Mesodermal cell (in vitro differentiated cells): ENCODE data around the gene ERLIN1.
"Not testable (repeated sequence)": the region's sequence is repeated elsewhere in the genome, so short reads cannot be mapped to it uniquely, and the experiment has no call there.

Experiments used
- H3K27ac ChIP-seq: 2 replicates; pipeline ENCODE4 v1.7.0; 2013; ENCODE audit warnings: mild to moderate bottlenecking, low read depth, low read length, moderate library complexity; ENCODE audit not compliant: severe bottlenecking
- H3K36me3 ChIP-seq: 2 replicates; pipeline ENCODE4 v1.7.1; 2013; ENCODE audit warnings: mild to moderate bottlenecking, low read length, moderate library complexity; ENCODE audit not compliant: control insufficient read depth, insufficient read depth
- H3K4me1 ChIP-seq: one replicate; pipeline ENCODE4 v1.7.1; 2013; ENCODE audit warnings: mild to moderate bottlenecking, low read length; ENCODE audit not compliant: insufficient read depth, control insufficient read depth, poor library complexity, severe bottlenecking
- H3K4me3 ChIP-seq: 2 replicates; pipeline ENCODE4 v1.7.0; 2013; ENCODE audit warnings: low read length, control low read depth, mild to moderate bottlenecking; ENCODE audit not compliant: insufficient read depth, poor library complexity, severe bottlenecking; ENCODE audit errors: extremely low read depth
- H3K9me3 ChIP-seq: 2 replicates; pipeline ENCODE4 v1.7.1; 2013; ENCODE audit warnings: mild to moderate bottlenecking, low read length, moderate library complexity; ENCODE audit not compliant: control insufficient read depth
- WGBS, 2 experiments: methylation state at CpG; one replicate each; pipeline ENCODE4 v1.1.5; 2013; ENCODE audit warnings: missing lambda C conversion rate in 2 of 2; ENCODE audit not compliant: insufficient coverage in 2 of 2; 5-methylcytosine and 5-hydroxymethylcytosine counted together

ERLIN1 gene

DNA sequence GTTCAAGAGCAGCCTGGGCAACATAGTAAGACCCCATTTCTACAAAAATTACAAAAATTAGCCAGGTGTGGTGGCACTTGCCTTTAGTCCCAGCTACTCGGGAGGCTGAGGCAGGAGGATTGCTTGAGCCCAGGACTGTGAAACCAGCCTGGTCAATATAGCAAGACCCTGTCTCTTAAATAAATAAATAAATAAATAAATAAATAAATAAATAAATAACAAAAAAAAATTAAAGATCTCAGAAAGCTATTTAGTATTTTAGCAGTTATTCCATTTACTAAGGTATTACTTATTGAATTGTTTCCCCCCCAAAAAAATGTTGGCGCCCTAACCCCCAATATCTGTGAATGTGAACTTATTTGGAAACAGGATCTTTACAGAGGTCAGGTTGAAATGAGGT lies 53.4 kb downstream of the ERLIN1 start:
- Histone ChIP-seq H3K4me3 (no peak overlapping the region), H3K9me3 (peaks cover 12% of the 10 kb centered on the region), H3K36me3 (no peaks in the 10 kb centered on the region), H3K4me1 (no peaks in the 10 kb centered on the region), H3K27ac (no peak overlapping the region)
- 67% methylated on average over 1 of the region's 2 CpGs; no CpG with 5 or more reads in 1 of the 2 experiments for WGBS, 2 experiments

DNA sequence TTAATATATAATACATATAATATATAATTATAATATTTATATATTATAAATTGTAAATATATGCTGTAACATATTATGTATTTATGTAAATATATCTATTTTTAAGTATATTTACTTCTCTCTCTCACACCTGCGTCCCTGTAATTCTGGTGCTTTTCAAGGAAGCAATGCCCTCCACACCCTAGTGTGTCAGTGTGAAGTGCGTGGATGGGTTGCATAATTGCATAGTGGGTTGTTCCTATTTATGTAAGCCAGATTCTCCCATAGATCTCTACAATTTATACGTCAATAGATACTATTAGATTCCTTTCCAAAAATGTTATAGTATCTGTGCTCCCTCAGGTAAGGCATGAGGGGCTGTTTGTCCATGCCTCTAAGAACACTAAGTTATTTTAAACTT lies 54.3 kb downstream of the ERLIN1 start:
- Histone ChIP-seq H3K4me3 (no peak overlapping the region), H3K4me1 (no peaks in the 10 kb centered on the region), H3K27ac (no peak overlapping the region), H3K9me3 (peaks cover 12% of the 10 kb centered on the region), H3K36me3 (no peaks in the 10 kb centered on the region)
- no CpG with 5 or more reads among the region's 3 CpGs for WGBS, 2 experiments

DNA sequence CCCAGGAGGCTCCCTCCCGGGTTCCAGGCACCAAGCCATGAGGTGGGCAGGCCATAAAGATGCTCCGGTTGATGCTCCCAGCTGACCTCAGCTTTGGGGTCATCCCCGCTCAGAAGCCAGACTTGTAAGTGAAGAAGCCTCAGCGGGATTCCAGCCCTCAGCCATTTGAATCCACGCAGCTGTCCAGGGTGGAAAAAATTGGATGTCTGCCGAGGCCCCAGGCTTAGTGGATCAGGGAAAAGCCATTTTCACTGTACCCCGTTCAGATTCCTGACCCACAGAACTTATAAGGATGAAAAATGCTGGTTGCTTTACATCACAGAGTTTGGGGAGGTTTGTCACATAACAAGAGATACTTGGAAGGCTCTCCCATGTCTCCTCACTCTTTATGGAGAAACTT lies 55.0 kb downstream of the ERLIN1 start:
- WGBS, 2 experiments: 82 to 91% methylated on average over 5 to 7 of the region's 7 CpGs
- Histone ChIP-seq H3K4me3 (no peak overlapping the region), H3K4me1 (no peaks in the 10 kb centered on the region), H3K27ac (no peak overlapping the region), H3K36me3 (no peaks in the 10 kb centered on the region), H3K9me3 (peaks cover 12% of the 10 kb centered on the region)

DNA sequence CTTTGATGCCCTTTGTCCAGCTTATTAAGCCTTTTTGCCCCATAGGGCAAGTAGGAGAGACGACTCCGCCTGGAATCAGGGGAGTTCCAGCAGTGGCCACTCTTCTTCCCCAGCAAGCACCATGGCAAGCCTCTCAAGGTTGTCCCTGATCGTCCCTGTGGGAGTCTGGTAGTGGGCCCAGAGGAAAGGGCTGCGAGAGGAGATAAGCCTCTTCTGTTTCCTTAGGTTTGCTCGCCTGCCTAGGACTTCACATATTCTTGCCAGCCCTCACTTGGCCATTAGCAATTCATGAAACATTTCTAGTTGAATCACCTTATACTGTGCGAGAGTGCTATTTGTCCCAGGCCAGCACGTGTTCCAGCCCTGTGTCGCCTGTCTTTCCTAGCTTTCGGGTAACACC lies 56.4 kb downstream of the ERLIN1 start:
- Histone ChIP-seq H3K27ac (no peak overlapping the region), H3K36me3 (no peaks in the 10 kb centered on the region), H3K9me3 (peaks cover under 1% of the 10 kb centered on the region), H3K4me1 (no peaks in the 10 kb centered on the region), H3K4me3 (no peak overlapping the region)
- WGBS, 2 experiments: 85 to 91% methylated on average over 9 of the region's 9 CpGs

DNA sequence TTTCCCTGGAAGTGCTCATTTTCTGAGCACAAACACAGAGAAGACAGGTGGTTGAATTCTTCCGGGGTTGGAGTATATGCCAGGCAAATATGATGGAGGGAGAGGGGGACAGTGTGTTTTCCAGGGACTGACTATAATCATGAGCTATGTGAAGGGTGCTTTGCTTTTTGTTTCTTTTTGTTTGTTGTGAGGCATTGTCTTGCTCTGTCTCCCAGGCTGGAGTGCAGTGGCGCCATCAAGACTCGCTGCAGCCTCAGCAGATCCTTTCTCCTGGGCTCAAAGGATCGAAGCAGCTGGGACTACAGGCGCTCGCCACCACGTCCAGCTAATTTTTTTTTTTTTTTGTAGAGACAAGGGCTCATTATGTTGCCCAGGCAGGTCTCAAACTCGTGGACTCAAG lies 56.9 kb downstream of the ERLIN1 start:
- WGBS, 2 experiments: 92 to 94% methylated on average over 6 of the region's 8 CpGs
- no peak overlapping the region for H3K4me3 ChIP-seq
- no peaks in the 10 kb centered on the region for H3K36me3 ChIP-seq
- no peaks in the 10 kb centered on the region for H3K9me3 ChIP-seq
- no peak overlapping the region for H3K27ac ChIP-seq
- H3K4me1 ChIP-seq: no peaks in the 10 kb centered on the region

DNA sequence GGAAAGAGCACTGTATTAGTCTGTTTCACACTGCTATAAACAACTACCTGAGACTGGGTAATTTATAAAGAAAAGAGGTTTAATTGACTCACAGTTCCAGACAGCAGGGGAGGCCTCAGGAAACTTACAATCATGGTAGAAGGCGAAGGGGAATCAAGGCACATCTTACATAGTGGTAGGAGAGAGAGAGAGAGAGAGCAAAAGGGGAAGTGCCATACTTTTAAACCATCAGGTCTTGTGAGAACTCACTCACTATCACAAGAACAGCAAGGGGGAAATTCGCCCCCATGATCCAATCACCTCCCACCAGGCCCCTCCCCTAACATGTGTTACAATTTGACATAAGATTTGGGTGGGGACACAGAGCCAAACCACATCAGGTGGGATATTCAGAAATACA lies 60.5 kb downstream of the ERLIN1 start:
- H3K4me3 ChIP-seq, H3K4me1 ChIP-seq, H3K9me3 ChIP-seq, H3K36me3 ChIP-seq, H3K27ac ChIP-seq: not testable (repeated sequence)
- 100% methylated on average over 1 of the region's 2 CpGs; no CpG with 5 or more reads in 1 of the 2 experiments for WGBS, 2 experiments

DNA sequence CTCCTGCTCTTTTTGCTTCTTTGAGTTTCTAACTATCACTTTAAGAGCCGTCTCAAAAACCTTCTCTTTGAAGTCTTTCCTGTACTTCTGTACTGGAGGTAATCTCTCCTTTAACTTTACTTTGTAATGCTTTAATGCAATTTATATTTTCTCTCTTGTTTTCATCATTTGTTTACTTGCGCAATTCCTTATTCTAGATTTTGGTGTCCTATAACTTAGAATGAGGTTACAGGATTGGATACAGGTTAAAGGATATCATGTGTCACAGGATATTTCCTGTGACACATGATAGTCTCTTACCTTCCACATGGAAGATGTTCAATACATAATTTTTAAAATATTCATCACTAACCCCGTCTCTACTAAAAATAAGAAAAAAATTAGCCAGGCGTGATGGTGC lies 61.7 kb downstream of the ERLIN1 start:
- 80 to 92% methylated on average over 2 of the region's 4 CpGs for WGBS, 2 experiments
- Histone ChIP-seq H3K4me1 (no peaks in the 10 kb centered on the region), H3K4me3 (no peak overlapping the region), H3K36me3 (no peaks in the 10 kb centered on the region), H3K27ac (no peak overlapping the region), H3K9me3 (no peaks in the 10 kb centered on the region)

DNA sequence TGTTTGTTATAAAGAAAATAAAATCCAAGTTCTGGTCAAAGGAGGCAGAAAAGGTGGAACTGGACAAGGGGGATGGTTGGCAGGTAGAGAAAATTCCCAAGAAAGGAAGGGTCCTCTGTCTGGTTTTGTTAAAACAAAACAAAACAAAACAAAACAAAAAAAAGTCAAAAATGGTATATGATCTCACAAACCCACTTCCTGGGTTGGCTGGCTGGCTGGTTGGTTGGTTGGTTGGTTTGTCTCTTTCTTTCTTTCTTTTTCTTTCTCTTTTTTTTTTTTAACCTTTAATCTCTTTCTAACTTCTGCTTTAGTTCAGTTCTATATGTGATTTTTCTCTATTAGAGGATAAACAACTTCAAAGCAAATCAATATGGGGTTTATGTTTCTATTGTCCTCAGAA lies 63.0 kb downstream of the ERLIN1 start:
- no peaks in the 10 kb centered on the region for H3K36me3 ChIP-seq
- H3K4me3 ChIP-seq: no peak overlapping the region
- no peak overlapping the region for H3K27ac ChIP-seq
- no peaks in the 10 kb centered on the region for H3K4me1 ChIP-seq
- no peaks in the 10 kb centered on the region for H3K9me3 ChIP-seq

DNA sequence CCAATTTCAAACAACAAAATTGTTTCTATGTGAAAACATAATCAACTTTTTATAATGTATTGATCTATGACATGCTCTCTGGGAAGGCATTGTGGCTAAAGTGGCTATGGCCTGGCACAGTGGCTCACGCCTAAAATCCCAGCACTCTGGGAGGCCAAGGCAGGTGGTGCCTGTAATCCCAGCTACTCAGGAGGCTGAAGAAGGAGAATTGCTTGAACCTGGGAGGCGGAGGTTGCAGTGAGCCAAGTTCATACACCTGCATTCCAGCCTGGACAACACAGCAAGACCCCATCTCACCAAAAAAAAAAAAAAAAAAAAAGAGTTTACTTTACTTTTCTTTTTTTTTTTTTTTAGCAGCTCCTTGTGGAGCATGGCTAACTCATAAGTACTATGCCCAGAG lies 65.3 kb downstream of the ERLIN1 start:
- H3K9me3 ChIP-seq: no peaks in the 10 kb centered on the region
- no peak overlapping the region for H3K27ac ChIP-seq
- WGBS, 2 experiments: 100% methylated on average over 1 of the region's 2 CpGs; no CpG with 5 or more reads in 1 of the 2 experiments
- H3K36me3 ChIP-seq: no peaks in the 10 kb centered on the region
- no peaks in the 10 kb centered on the region for H3K4me1 ChIP-seq
- no peak overlapping the region for H3K4me3 ChIP-seq

DNA sequence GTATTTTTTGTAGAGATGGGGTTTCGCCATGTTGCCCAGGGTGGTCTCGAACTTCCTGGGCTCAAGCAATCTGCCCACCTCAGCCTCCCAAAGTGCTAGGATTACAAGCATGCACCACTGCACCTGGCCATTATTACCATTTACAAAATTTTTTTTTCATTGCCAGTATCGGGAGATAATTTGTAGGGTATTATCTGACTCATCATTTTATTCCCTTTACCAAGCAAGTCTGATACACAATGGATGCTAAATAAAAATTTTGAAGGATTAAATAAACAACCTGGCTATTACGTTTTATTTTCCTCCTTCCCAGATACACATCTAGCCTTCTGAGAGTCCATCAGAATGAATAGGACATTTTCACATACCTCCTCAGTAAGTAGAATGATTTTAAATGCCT lies 66.1 kb downstream of the ERLIN1 start:
- no peaks in the 10 kb centered on the region for H3K9me3 ChIP-seq
- H3K27ac ChIP-seq: no peak overlapping the region
- H3K4me1 ChIP-seq: no peaks in the 10 kb centered on the region
- H3K4me3 ChIP-seq: no peak overlapping the region
- H3K36me3 ChIP-seq: no peaks in the 10 kb centered on the region
- whole genome bisulfite sequencing, 2 experiments: 94% methylated on average over 2 of the region's 4 CpGs; no CpG with 5 or more reads in 1 of the 2 experiments

DNA sequence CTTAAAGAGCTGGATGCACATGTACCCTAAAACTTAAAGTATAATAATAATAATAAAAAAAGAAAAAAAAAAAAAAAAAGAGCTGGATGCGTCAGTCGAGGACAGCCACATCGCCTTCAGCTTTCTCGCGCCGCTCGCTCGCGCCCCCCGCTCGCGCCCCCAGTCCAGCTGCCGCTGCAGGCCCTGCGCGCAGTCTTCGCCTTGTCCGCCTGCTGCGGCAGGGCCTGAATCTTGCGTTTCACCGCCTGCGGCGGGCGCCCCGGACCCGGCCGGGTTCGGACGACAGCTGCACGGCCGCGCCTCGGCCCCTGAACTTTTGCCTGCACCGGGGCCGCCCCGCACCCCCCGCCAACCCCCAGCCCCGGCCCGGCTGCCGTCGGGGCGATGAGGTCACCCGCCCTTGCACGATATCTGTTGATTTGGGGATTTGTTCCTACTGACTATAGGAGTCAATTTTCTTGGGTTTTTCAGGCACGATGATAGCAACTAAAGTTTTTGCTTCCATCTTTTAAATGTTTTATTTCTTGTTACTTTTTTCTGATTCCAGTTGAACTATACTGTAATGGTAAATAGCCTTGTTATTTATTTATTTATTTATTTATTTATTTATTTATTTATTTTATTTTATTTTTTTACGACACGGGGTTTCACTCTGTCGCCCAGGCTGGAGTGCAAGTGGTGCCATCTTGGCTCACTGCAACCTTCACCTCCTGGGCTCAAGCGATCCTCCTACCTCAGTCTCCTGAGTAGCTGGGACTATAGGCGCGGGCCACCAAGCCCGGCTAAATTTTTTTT lies 70.7 kb downstream of the ERLIN1 start:
- Histone ChIP-seq H3K4me3 (no peak overlapping the region), H3K27ac (no peak overlapping the region), H3K4me1 (no peaks in the 10 kb centered on the region), H3K9me3 (no peaks in the 10 kb centered on the region), H3K36me3 (no peaks in the 10 kb centered on the region)
- WGBS, 2 experiments: 77 to 86% methylated on average over 17 to 47 of the region's 51 CpGs
